Right lobe of liver (tissue), 6 donors: ENCODE data around the gene SREBF2. TPM values are rescaled to one million over a fixed set of nuclear protein-coding genes. Genes with fewer than 3 reads are reported as not detected.

Experiments used
- ATAC-seq, 4 donors: fragments of 200-7000 bp; cut with Tn5 transposase; one replicate each; pipeline ENCODE4 v1.9.1; 2020; ENCODE audit warnings: mild to moderate bottlenecking in 4 of 4, moderate library complexity in 4 of 4
- DNase-seq, 3 donors: peaks; one replicate each; pipeline ENCODE4 v3.0.0-alpha.2; 2020
- H3K27ac ChIP-seq, 3 donors: fragments of 200-600 bp; one replicate each; pipeline ENCODE4 v1.8.0; 2022
- H3K27me3 ChIP-seq, 2 donors: fragments of 200-600 bp; one replicate each; pipeline ENCODE4 v1.8.0; 2022
- H3K36me3 ChIP-seq, 4 donors: fragments of 200-600 bp; sonication (generic) in 1 of 4; one replicate each; pipeline versions ENCODE4 v1.5.1 to v1.8.0; 2017 to 2022; ENCODE audit warnings: control low read depth in 1 of 4
- H3K4me1 ChIP-seq, 4 donors: fragments of 200-600 bp; sonication (generic) in 1 of 4; one replicate each; pipeline versions ENCODE4 v1.5.1 to v1.8.0; 2017 to 2022; ENCODE audit warnings: control low read depth in 1 of 4
- H3K4me3 ChIP-seq, 3 donors: fragments of 200-600 bp; one replicate each; pipeline ENCODE4 v1.8.0; 2022
- H3K9me3 ChIP-seq, 4 donors: fragments of 200-600 bp; sonication (generic) in 1 of 4; one replicate each; pipeline versions ENCODE4 v1.5.1 to v1.8.0; 2017 to 2022; ENCODE audit warnings: control low read depth in 1 of 4
- POLR2A ChIP-seq: fragments of 450-650 bp; IDR thresholded peaks from one replicate; pipeline ENCODE4 v1.6.1; 2017; ENCODE audit warnings: antibody characterized with exemption, mild to moderate bottlenecking
- WGBS: methylation state at CpG from one replicate; pipeline ENCODE4 v1.1.6; 2018; ENCODE audit warnings: low coverage, low lambda C conversion rate; ENCODE audit not compliant: insufficient coverage; ENCODE audit errors: missing lambda C conversion rate; 5-methylcytosine and 5-hydroxymethylcytosine counted together
- intact Hi-C, 2 donors: fragments of 100-400 bp; cut with DNase I; formaldehyde crosslinking; loops; one replicate each; pipeline versions ENCODE4 v1.11.2 to v1.14.1; 2022
- total RNA-seq, 6 experiments: library from RNA; depleted of rRNA in 2 of 6; stranded (reverse); fragments of >200 nt in 2 of 6; fragmentation: NEBNext Ultra II Directional in 3 of 6; extraction: Animal tissue kit (Norgen Biotek cat#: 25700) in 3 of 6; gene quantifications; one replicate each; pipeline versions ENCODE4 v1.1.0 to v1.2.4, GENCODE V29; 2016 to 2023
- TF ChIP-seq, protein P1 (sequence below), 4 donors: fragments of 200-600 bp in 3 of 4; fragments of 450-650 bp in 1 of 4; IDR thresholded peaks; one replicate each; pipeline versions ENCODE4 v1.5.1 to v1.8.0; 2016 to 2022; ENCODE audit warnings: antibody characterized with exemption in 4 of 4, mild to moderate bottlenecking in 2 of 4
- donor health status: DM: no; HTN: yes; CAD: no.
- donor health status: DM: no; HTN: no; CAD: no.
- donor health status: DM: no; HTN: no; CAD: no.
- donor health status: DM: no; HTN: yes; CAD: no.
- donor health status: DM: no; HTN: yes; CAD: no.

The SREBF2 gene
- total RNA-seq, 6 experiments from 2014 or later: 26.7 to 63.4 (median 37.2) TPM

- Histone ChIP-seq H3K9me3 (no peaks in the 10 kb centered on the region), H3K4me3 (no peak overlapping the region), H3K36me3 (no peaks in the 10 kb centered on the region), H3K27me3 (no peaks in the 10 kb centered on the region), H3K27ac (no peak overlapping the region), H3K4me1 (peaks cover 0 to 9% (median 4%) of the 10 kb centered on the region in 4 donors)
- ATAC-seq (no peak), DNase-seq (no peak)
- TF ChIP-seq, protein P1, sequence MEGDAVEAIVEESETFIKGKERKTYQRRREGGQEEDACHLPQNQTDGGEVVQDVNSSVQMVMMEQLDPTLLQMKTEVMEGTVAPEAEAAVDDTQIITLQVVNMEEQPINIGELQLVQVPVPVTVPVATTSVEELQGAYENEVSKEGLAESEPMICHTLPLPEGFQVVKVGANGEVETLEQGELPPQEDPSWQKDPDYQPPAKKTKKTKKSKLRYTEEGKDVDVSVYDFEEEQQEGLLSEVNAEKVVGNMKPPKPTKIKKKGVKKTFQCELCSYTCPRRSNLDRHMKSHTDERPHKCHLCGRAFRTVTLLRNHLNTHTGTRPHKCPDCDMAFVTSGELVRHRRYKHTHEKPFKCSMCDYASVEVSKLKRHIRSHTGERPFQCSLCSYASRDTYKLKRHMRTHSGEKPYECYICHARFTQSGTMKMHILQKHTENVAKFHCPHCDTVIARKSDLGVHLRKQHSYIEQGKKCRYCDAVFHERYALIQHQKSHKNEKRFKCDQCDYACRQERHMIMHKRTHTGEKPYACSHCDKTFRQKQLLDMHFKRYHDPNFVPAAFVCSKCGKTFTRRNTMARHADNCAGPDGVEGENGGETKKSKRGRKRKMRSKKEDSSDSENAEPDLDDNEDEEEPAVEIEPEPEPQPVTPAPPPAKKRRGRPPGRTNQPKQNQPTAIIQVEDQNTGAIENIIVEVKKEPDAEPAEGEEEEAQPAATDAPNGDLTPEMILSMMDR (IDR thresholded peaks at IDR 0.05): no peak
- no peak for TF ChIP-seq POLR2A
- intact Hi-C loops: no loop called here
Measured at GRCh38 chr22:41805639-41806038, 27.3 kb upstream of the SREBF2 start.

DNA sequence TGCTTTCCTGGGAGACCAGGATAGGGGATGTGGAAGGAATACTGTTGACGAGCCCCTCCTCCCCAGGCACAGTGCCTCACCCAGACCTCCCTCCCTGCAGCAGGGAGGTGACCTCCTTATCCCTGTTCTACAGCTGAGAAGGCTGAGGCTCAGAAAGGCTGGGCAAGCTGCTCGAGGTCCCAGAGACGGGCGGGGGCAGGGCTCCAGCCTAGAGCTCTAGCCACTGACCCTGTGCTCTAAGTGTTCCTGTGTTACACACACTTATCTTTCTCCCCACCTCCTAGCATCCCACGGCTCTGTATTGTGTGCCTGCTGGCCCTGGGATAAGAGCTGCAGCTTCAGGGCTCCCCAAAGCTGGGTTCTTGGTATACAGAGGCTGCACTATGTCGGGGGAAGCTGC lies 24.5 kb upstream of the SREBF2 start:
- Histone ChIP-seq H3K4me1 (no peaks in the 10 kb centered on the region), H3K9me3 (no peaks in the 10 kb centered on the region), H3K4me3 (no peak overlapping the region), H3K27me3 (no peaks in the 10 kb centered on the region), H3K27ac (no peak overlapping the region), H3K36me3 (no peaks in the 10 kb centered on the region)
- TF ChIP-seq, protein P1 (IDR thresholded peaks at IDR 0.05): no peak
- TF ChIP-seq POLR2A: no peak
- no peak for DNase-seq
- intact Hi-C loops: no loop called here
- WGBS: 79% methylated on average over 3 of the region's 6 CpGs
- peak in 1 of 4 donors; percentile 13 for ATAC-seq

- Histone ChIP-seq H3K27me3 (no peaks in the 10 kb centered on the region), H3K4me1 (no peaks in the 10 kb centered on the region), H3K9me3 (no peaks in the 10 kb centered on the region), H3K27ac (no peak overlapping the region), H3K4me3 (no peak overlapping the region), H3K36me3 (no peaks in the 10 kb centered on the region)
- no peak for DNase-seq
- no peak for TF ChIP-seq POLR2A
- TF ChIP-seq, protein P1 (IDR thresholded peaks at IDR 0.05): no peak
- 100% methylated on average over 4 of the region's 12 CpGs for WGBS
- ATAC-seq: peak in 1 of 4 donors; percentile 14
- intact Hi-C loops: no loop called here
Measured at GRCh38 chr22:41810022-41810421, 22.9 kb upstream of the SREBF2 start.

GRCh38 chr22:41812805-41813545 lies 19.9 kb upstream of the SREBF2 start:
- Histone ChIP-seq H3K27me3 (no peaks in the 10 kb centered on the region), H3K27ac (no peak overlapping the region), H3K4me3 (no peak overlapping the region), H3K4me1 (no peaks in the 10 kb centered on the region), H3K9me3 (no peaks in the 10 kb centered on the region), H3K36me3 (peaks cover 0 to 4% (median 0%) of the 10 kb centered on the region in 4 donors)
- DNase-seq: no peak
- no peak for TF ChIP-seq POLR2A
- TF ChIP-seq, protein P1 (IDR thresholded peaks at IDR 0.05): no peak
- ATAC-seq: no peak
- intact Hi-C loops: no loop called here
- 90% methylated on average over 2 of the region's 16 CpGs for WGBS
